ENCODE results near the gene APBB1IP.

GRCh38 chr10:26422977-26423376 is 15.2 kb upstream of the APBB1IP start:
- TF ChIP-seq EZH2 (IDR thresholded peaks at IDR 0.05) (no peak), CTCF (IDR thresholded peaks at IDR 0.05) (no peak)
